Psoas muscle (tissue), 8 donors: ENCODE results near the gene TBC1D1. TPM values are rescaled to one million over a fixed set of nuclear protein-coding genes. Genes with fewer than 3 reads are reported as not detected.

Source experiments
- ATAC-seq, 4 donors: fragments of 200-7000 bp; cut with Tn5 transposase; one replicate each; pipeline ENCODE4 v1.9.1; 2020; ENCODE audit warnings: moderate library complexity in 3 of 4, mild to moderate bottlenecking in 2 of 4
- DNase-seq, 2 donors: peaks; one replicate each; pipeline ENCODE4 v3.0.0-alpha.2; 2020
- H3K27ac ChIP-seq: fragments of 200-600 bp; one replicate; pipeline ENCODE4 v1.8.0; 2022
- H3K27me3 ChIP-seq, 3 donors: fragments of 200-600 bp in 1 of 3; one replicate each; pipeline versions ENCODE4 v1.6.1 to v1.8.0; 2013 to 2022; ENCODE audit warnings: low read length in 2 of 3, mild to moderate bottlenecking in 2 of 3, moderate library complexity in 1 of 3; ENCODE audit not compliant: insufficient read depth in 3 of 3
- H3K36me3 ChIP-seq, 2 donors: fragments of 200-600 bp in 1 of 2; one replicate each; pipeline versions ENCODE4 v1.6.1 to v1.8.0; 2013 to 2022; ENCODE audit warnings: low read depth in 1 of 2, mild to moderate bottlenecking in 1 of 2, moderate library complexity in 1 of 2; ENCODE audit not compliant: insufficient read depth in 1 of 2
- H3K4me1 ChIP-seq: fragments of 200-600 bp; one replicate; pipeline ENCODE4 v1.8.0; 2022
- H3K4me3 ChIP-seq: fragments of 200-600 bp; one replicate; pipeline ENCODE4 v1.8.0; 2022; ENCODE audit warnings: mild to moderate bottlenecking
- H3K9me3 ChIP-seq: fragments of 200-600 bp; one replicate; pipeline ENCODE4 v1.8.0; 2022
- CTCF ChIP-seq: fragments of 200-600 bp; IDR thresholded peaks from one replicate; pipeline ENCODE4 v1.8.0; 2022; ENCODE audit warnings: antibody characterized with exemption
- WGBS, 3 donors: extraction: QIAGEN DNeasy Blood & Tissue Kit; methylation state at CpG; one replicate each; pipeline versions ENCODE4 v1.1.6 to v1.1.7; 2013; 5-methylcytosine and 5-hydroxymethylcytosine counted together
- intact Hi-C, 2 donors: fragments of 100-400 bp; cut with DNase I; formaldehyde crosslinking; loops; one replicate each; pipeline versions ENCODE4 v1.11.0 to v1.14.2; 2022
- polyA plus RNA-seq, 3 donors: library from polyadenylated mRNA; stranded (reverse); fragments of 200-250 nt; gene quantifications; one replicate each; pipeline ENCODE4 v1.2.3, GENCODE V29; 2013
- total RNA-seq, 4 donors: library from RNA; stranded (reverse); fragmentation: NEBNext Ultra II Directional in 2 of 4; extraction: Animal tissue kit (Norgen Biotek cat#: 25700) in 2 of 4; gene quantifications; one replicate each; pipeline versions ENCODE4 v1.2.1 to v1.2.4, GENCODE V29; 2021 to 2023
- donor health status: healthy with polysubstance abuse.
- donor health status: DM: no; HTN: no; CAD: no; lungs with moderate emphysema.
- donor health status: Bipolar disorder and iron deficiency.
- donor health status: healthy.
- donor health status: DM: yes; HTN: yes; CAD: no.
- donor health status: DM: no; HTN: no; CAD: no.
- donor health status: DM: no; HTN: no; CAD: no.
- donor health status: DM: yes; HTN: yes; CAD: no.

Gene TBC1D1
- total and polyA plus RNA-seq, 7 donors: 18.1 to 130 (median 42.5) TPM

DNA sequence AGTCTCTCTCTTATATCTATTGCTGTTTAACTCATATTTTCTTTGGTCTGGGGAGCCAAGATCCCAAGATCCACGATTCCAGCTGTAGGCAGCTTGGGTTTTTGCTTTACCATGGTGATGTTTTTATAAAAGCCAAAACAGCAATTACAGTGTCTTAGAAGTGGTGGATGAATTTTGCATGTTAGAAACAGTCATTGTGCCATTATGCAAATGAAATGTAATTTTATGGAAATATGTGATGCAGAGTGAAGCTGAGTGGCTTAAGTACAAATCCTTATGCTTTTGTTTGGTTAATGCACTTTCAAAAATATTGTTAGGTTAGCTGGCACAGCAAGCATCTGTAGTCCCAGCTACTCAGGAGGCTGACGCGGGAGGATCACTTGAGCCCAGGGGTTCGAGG lies 36.5 kb downstream of the TBC1D1 start:
- Histone ChIP-seq H3K4me3 (no peak overlapping the region), H3K4me1 (peaks cover 21% of the 10 kb centered on the region), H3K9me3 (no peaks in the 10 kb centered on the region), H3K27me3 (no peaks in the 10 kb centered on the region), H3K36me3 (no peaks in the 10 kb centered on the region), H3K27ac (no peak overlapping the region)
- WGBS, 3 donors: 78 to 84% (median 84%) methylated on average over 4 of the region's 4 CpGs
- intact Hi-C loops: no loop called here
- no peak for ATAC-seq
- no peak for DNase-seq
- no peak for TF ChIP-seq CTCF

GRCh38 chr4:37928426-37929416 lies 37.8 kb downstream of the TBC1D1 start:
- H3K4me1 ChIP-seq: peaks cover 30% of the 10 kb centered on the region

GRCh38 chr4:37934096-37934495 lies 43.2 kb downstream of the TBC1D1 start:
- ATAC-seq (peak; percentile 88 to 94 (median 90)), DNase-seq (peak; percentile 61 to 92)
- H3K9me3 ChIP-seq: peaks cover 3% of the 10 kb centered on the region
- H3K4me1 ChIP-seq: peaks cover 56% of the 10 kb centered on the region
- TF ChIP-seq CTCF: no peak
- no peak overlapping the region for H3K4me3 ChIP-seq
- no peaks in the 10 kb centered on the region for H3K36me3 ChIP-seq
- intact Hi-C loops: loop anchor here (5.0 kb wide), 1 partner anchor 42 kb away; the partner anchor contains the start of gene TBC1D1 (in 2 of the 2)
- no peaks in the 10 kb centered on the region for H3K27me3 ChIP-seq
- peak overlapping the region; percentile 88 for H3K27ac ChIP-seq
- WGBS, 3 donors: 36 to 46% (median 37%) methylated on average over 8 of the region's 8 CpGs

More at GRCh38 chr4:37928426-37929416, 37.8 kb downstream of the TBC1D1 start:
- Histone ChIP-seq H3K36me3 (no peaks in the 10 kb centered on the region), H3K9me3 (no peaks in the 10 kb centered on the region), H3K4me3 (no peak overlapping the region), H3K27ac (no peak overlapping the region), H3K27me3 (no peaks in the 10 kb centered on the region)
- 37 to 62% (median 45%) methylated on average over 12 of the region's 12 CpGs for WGBS, 3 donors
- ATAC-seq: no peak
- TF ChIP-seq CTCF: no peak
- DNase-seq: no peak
- intact Hi-C loops: no loop called here

DNA sequence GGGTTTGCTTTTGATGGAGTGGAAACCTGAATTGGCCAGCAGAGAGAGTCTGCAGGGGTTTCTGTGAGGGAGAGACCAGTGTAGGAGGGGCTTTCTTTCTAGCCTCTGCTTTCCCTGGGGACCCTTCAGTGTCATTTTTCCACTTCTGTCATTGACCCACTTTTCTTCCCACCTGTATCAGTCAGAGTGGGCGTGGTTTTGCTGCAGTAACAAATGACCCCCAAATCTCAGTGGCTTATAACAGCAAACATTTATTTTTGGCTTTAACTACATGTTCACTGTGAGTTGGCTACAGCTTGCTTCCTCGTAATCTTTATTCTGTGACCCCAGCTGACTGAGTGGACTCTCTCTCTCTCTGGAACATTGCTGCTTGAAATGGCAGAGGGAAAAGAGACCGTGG lies 43.7 kb downstream of the TBC1D1 start:
- H3K27ac ChIP-seq: peak overlapping the region; percentile 88
- peaks cover 3% of the 10 kb centered on the region for H3K9me3 ChIP-seq
- no peak for TF ChIP-seq CTCF
- no peak overlapping the region for H3K4me3 ChIP-seq
- H3K4me1 ChIP-seq: peaks cover 52% of the 10 kb centered on the region
- no peaks in the 10 kb centered on the region for H3K27me3 ChIP-seq
- DNase-seq (no peak), ATAC-seq (peak in 2 of 4 donors; percentile 17 to 20)
- WGBS, 3 donors: 50 to 63% (median 53%) methylated on average over 3 of the region's 3 CpGs
- H3K36me3 ChIP-seq: no peaks in the 10 kb centered on the region
- intact Hi-C loops: loop anchor here (5.0 kb wide), 2 partner anchors 42 to 43 kb away; partner anchors contain the start of gene TBC1D1 (in 2 of the 2)
